Astrocyte (in vitro differentiated cells and primary cell): ENCODE results near the gene TRIB2. TPM values are rescaled to one million over a fixed set of nuclear protein-coding genes. Genes with fewer than 3 reads are reported as not detected.

Source experiments
- DNase-seq: peaks from one replicate; pipeline ENCODE4 v3.0.0-alpha.2; 2010; ENCODE audit warnings: low read depth
- FAIRE-seq: peaks from 2 replicates; lab custom pipeline; 2011; peaks lifted over from hg19 to GRCh38; lab: Jason Lieb, UNC
- H2AFZ ChIP-seq: 2 replicates; pipeline ENCODE4 v1.6.0; 2012; ENCODE audit warnings: low read depth, low read length, inconsistent platforms
- H3K27ac ChIP-seq: 2 replicates; pipeline ENCODE4 v1.5.1; 2011; ENCODE audit warnings: low read depth, low read length, inconsistent platforms
- H3K27me3 ChIP-seq: 2 replicates; pipeline ENCODE4 v1.6.0; 2011; ENCODE audit warnings: low read length, inconsistent platforms; ENCODE audit not compliant: insufficient read depth
- H3K36me3 ChIP-seq: 2 replicates; pipeline ENCODE4 v1.5.1; 2011; ENCODE audit warnings: low read length, inconsistent platforms; ENCODE audit not compliant: insufficient read depth
- H3K4me1 ChIP-seq: 2 replicates; pipeline ENCODE4 v1.5.1; 2011; ENCODE audit warnings: low read length, inconsistent platforms; ENCODE audit not compliant: insufficient read depth
- H3K4me2 ChIP-seq: 2 replicates; pipeline ENCODE4 v1.6.0; 2012; ENCODE audit warnings: low read length, inconsistent platforms
- H3K4me3 ChIP-seq: 2 replicates; pipeline ENCODE4 v1.5.1; 2011; ENCODE audit warnings: low read depth, mild to moderate bottlenecking, low read length, inconsistent platforms; ENCODE audit not compliant: insufficient read depth
- H3K79me2 ChIP-seq: 2 replicates; pipeline ENCODE4 v1.6.0; 2012; ENCODE audit warnings: mild to moderate bottlenecking, low read length, inconsistent platforms; ENCODE audit not compliant: insufficient read depth
- H3K9ac ChIP-seq: 2 replicates; pipeline ENCODE4 v1.6.0; 2012; ENCODE audit warnings: mild to moderate bottlenecking, low read length, inconsistent platforms
- H3K9me3 ChIP-seq: 2 replicates; pipeline ENCODE4 v1.5.1; 2012; ENCODE audit warnings: low read depth, mild to moderate bottlenecking, low read length, inconsistent platforms; ENCODE audit not compliant: insufficient read depth
- H4K20me1 ChIP-seq: 2 replicates; pipeline ENCODE4 v1.6.0; 2012; ENCODE audit warnings: low read length, inconsistent platforms; ENCODE audit not compliant: insufficient read depth
- H3K27ac Mint-ChIP-seq: one replicate; pipeline ENCODE4 v1.8.0; 2021; ENCODE audit warnings: mild to moderate bottlenecking, mixed read lengths; ENCODE audit not compliant: unreplicated experiment
- H3K27me3 Mint-ChIP-seq: one replicate; pipeline ENCODE4 v1.8.0; 2021; ENCODE audit warnings: low read depth, mixed read lengths; ENCODE audit not compliant: unreplicated experiment
- H3K36me3 Mint-ChIP-seq: one replicate; pipeline ENCODE4 v1.8.0; 2021; ENCODE audit warnings: low read depth, mixed read lengths; ENCODE audit not compliant: unreplicated experiment
- H3K4me1 Mint-ChIP-seq: one replicate; pipeline ENCODE4 v1.8.0; 2021; ENCODE audit warnings: low read depth, mixed read lengths; ENCODE audit not compliant: unreplicated experiment
- H3K4me3 Mint-ChIP-seq: one replicate; pipeline ENCODE4 v1.8.0; 2021; ENCODE audit warnings: mild to moderate bottlenecking, moderate library complexity, mixed read lengths; ENCODE audit not compliant: unreplicated experiment
- H3K9me3 Mint-ChIP-seq: one replicate; pipeline ENCODE4 v1.8.0; 2021; ENCODE audit warnings: mild to moderate bottlenecking, mixed read lengths; ENCODE audit not compliant: unreplicated experiment
- CTCF ChIP-seq: IDR thresholded peaks from 2 replicates; pipeline ENCODE4 v1.5.1; 2011; ENCODE audit warnings: low read depth, mild to moderate bottlenecking, inconsistent platforms, low read length, moderate library complexity; ENCODE audit not compliant: insufficient read depth
- EZH2 ChIP-seq: IDR thresholded peaks from 2 replicates; pipeline ENCODE4 v1.6.1; 2012; ENCODE audit warnings: mild to moderate bottlenecking, low read length, inconsistent platforms; ENCODE audit not compliant: insufficient read depth
- total RNA-seq: library from RNA; stranded (reverse); gene quantifications from 2 replicates; pipeline ENCODE4 v1.2.1, GENCODE V29; 2021

Gene TRIB2
- total RNA-seq, 1 donor from 2014 or later = 22.6 TPM

- no peak overlapping the region for H3K4me3 ChIP-seq
- H3K36me3 Mint-ChIP-seq = no peaks in the 10 kb centered on the region
Observed at GRCh38 chr2:12776521-12776961, 59.8 kb downstream of the TRIB2 start.

GRCh38 chr2:12778369-12778768, 61.6 kb downstream of the TRIB2 start:
- no peak overlapping the region for H3K4me3 ChIP-seq
- Mint-ChIP-seq H3K4me1 (peaks cover 3% of the 10 kb centered on the region), H3K27ac (no peak overlapping the region), H3K36me3 (no peaks in the 10 kb centered on the region), H3K4me3 (no peak overlapping the region), H3K9me3 (peaks cover 3% of the 10 kb centered on the region), H3K27me3 (peaks cover 18% of the 10 kb centered on the region)
- DNase-seq (no peak), FAIRE-seq (no peak)
- H4K20me1 ChIP-seq = no peaks in the 10 kb centered on the region
- H3K4me1 ChIP-seq = no peaks in the 10 kb centered on the region
- H2AFZ ChIP-seq = no peak overlapping the region
- H3K36me3 ChIP-seq = no peaks in the 10 kb centered on the region
- H3K9ac ChIP-seq = no peak overlapping the region
- H3K27ac ChIP-seq = no peak overlapping the region
- no peaks in the 10 kb centered on the region for H3K9me3 ChIP-seq
- H3K79me2 ChIP-seq = no peaks in the 10 kb centered on the region
- no peak overlapping the region for H3K4me2 ChIP-seq
- no peaks in the 10 kb centered on the region for H3K27me3 ChIP-seq
- TF ChIP-seq EZH2 (no peak), CTCF (no peak)

More at GRCh38 chr2:12776521-12776961, 59.8 kb downstream of the TRIB2 start:
- Histone ChIP-seq H3K27ac (no peak overlapping the region), H3K27me3 (no peaks in the 10 kb centered on the region), H3K4me2 (no peak overlapping the region), H3K4me1 (no peaks in the 10 kb centered on the region), H3K79me2 (no peaks in the 10 kb centered on the region), H3K9me3 (no peaks in the 10 kb centered on the region), H2AFZ (no peak overlapping the region), H3K9ac (no peak overlapping the region), H3K36me3 (no peaks in the 10 kb centered on the region), H4K20me1 (no peaks in the 10 kb centered on the region)
- H3K27me3 Mint-ChIP-seq = peaks cover 14% of the 10 kb centered on the region
- peaks cover 3% of the 10 kb centered on the region for H3K4me1 Mint-ChIP-seq
- no peak for DNase-seq
- H3K27ac Mint-ChIP-seq = no peak overlapping the region
- FAIRE-seq = no peak
- peaks cover 3% of the 10 kb centered on the region for H3K9me3 Mint-ChIP-seq
- no peak for TF ChIP-seq EZH2
- no peak for TF ChIP-seq CTCF
- no peak overlapping the region for H3K4me3 Mint-ChIP-seq

GRCh38 chr2:12778811-12779579, 62.3 kb downstream of the TRIB2 start:
- Mint-ChIP-seq H3K9me3 (peaks cover 3% of the 10 kb centered on the region), H3K4me3 (no peak overlapping the region), H3K4me1 (no peaks in the 10 kb centered on the region), H3K36me3 (no peaks in the 10 kb centered on the region), H3K27ac (no peak overlapping the region), H3K27me3 (peaks cover 17% of the 10 kb centered on the region)
- no peaks in the 10 kb centered on the region for H3K4me1 ChIP-seq
- H3K27me3 ChIP-seq = no peaks in the 10 kb centered on the region
- FAIRE-seq (no peak), DNase-seq (no peak)
- no peak overlapping the region for H3K4me3 ChIP-seq
- no peak overlapping the region for H3K9ac ChIP-seq
- H3K4me2 ChIP-seq = no peak overlapping the region
- H3K9me3 ChIP-seq = no peaks in the 10 kb centered on the region
- H4K20me1 ChIP-seq = no peaks in the 10 kb centered on the region
- TF ChIP-seq EZH2 (no peak), CTCF (no peak)
- H3K27ac ChIP-seq = no peak overlapping the region
- H3K36me3 ChIP-seq = no peaks in the 10 kb centered on the region
- H3K79me2 ChIP-seq = no peaks in the 10 kb centered on the region
- no peak overlapping the region for H2AFZ ChIP-seq
